ENCODE measurements around the gene ITPR1. TPM values are rescaled to one million over a fixed set of nuclear protein-coding genes. Genes with fewer than 3 reads are reported as not detected.

ITPR1 gene
- total RNA-seq, 4 donors from 2014 or later, result 56.1 to 71.2 (median 61.9) TPM

DNA sequence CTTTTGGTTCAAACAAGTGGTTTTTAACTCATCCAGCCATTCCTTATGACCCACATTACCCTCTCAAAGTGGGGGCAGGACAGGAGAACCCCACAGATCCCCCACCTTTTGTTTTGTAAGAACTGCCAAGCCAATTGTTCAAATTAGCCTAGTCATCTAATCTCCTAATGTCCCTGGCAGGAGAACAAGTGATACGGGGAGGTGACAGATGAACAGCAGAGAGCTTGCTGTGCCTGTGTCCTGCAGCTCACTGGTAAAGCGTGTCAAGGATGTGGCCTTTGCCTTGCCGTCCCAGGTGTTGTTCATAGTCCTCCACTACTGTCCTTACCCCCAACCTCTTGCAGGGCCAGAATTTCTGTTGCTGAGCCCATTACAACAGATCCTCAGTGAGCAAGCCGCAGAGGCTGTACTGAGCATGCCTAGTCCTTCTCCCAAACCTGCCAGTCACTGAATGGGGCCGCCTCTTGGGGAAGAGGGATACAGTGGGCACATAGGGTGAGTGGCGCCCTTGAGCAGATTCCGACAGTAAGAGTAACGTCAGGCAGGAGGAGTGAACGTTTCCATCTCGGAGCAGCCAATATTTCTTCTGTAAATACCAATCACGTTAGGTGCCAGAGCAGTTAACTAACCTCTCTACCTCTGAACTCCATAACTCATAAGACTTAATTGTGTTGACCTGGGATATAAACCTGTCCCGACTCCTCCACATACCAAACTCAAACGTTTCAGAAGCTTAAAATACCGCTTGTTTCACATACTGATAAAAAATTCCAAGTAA lies 87.4 kb downstream of the ITPR1 start:
- WGBS, 2 donors, result 74 to 85% methylated on average over 14 of the region's 14 CpGs
- TF ChIP-seq, protein P1, sequence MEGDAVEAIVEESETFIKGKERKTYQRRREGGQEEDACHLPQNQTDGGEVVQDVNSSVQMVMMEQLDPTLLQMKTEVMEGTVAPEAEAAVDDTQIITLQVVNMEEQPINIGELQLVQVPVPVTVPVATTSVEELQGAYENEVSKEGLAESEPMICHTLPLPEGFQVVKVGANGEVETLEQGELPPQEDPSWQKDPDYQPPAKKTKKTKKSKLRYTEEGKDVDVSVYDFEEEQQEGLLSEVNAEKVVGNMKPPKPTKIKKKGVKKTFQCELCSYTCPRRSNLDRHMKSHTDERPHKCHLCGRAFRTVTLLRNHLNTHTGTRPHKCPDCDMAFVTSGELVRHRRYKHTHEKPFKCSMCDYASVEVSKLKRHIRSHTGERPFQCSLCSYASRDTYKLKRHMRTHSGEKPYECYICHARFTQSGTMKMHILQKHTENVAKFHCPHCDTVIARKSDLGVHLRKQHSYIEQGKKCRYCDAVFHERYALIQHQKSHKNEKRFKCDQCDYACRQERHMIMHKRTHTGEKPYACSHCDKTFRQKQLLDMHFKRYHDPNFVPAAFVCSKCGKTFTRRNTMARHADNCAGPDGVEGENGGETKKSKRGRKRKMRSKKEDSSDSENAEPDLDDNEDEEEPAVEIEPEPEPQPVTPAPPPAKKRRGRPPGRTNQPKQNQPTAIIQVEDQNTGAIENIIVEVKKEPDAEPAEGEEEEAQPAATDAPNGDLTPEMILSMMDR (IDR thresholded peaks at IDR 0.05), result no peak
- no peak for TF ChIP-seq POLR2A (IDR thresholded peaks at IDR 0.05)
- TF ChIP-seq EP300 (IDR thresholded peaks at IDR 0.05), result no peak
- H3K27ac ChIP-seq, result peak overlapping the region in 1 of 4 donors; percentile 1

DNA sequence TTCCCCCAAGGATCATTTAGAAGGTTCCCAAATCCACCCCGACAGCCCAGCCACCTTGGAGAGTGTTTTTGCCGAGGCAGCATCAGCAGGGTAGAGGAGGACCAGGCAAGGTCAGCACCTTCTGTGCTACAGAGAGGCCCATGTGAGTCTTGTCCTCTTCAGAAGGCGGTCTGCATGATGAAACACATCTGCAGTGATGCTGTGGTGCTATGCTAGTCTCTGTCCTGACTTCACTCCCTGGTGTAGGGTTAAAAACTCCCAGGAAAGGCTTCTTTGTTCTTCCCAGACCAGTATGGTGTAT lies 87.9 kb downstream of the ITPR1 start:
- Histone ChIP-seq H3K27me3 (no peaks in the 10 kb centered on the region), H3K9me3 (no peaks in the 10 kb centered on the region), H3K4me3 (no peak overlapping the region), H3K4me1 (peaks cover 0 to 41% (median 8%) of the 10 kb centered on the region in 4 donors), H3K27ac (peak overlapping the region in 1 of 4 donors; percentile 1), H3K36me3 (no peaks in the 10 kb centered on the region)
- WGBS, 2 donors, result 68 to 74% methylated on average over 2 to 3 of the region's 3 CpGs
- DNase-seq (ENCODE audit: low spot score in 2 of 2), result no peak
- TF ChIP-seq POLR2A (IDR thresholded peaks at IDR 0.05) (no peak), EP300 (IDR thresholded peaks at IDR 0.05) (no peak)
- TF ChIP-seq, protein P1 (IDR thresholded peaks at IDR 0.05), result no peak

More for the DNA sequence above, 87.4 kb downstream of the ITPR1 start:
- DNase-seq (ENCODE audit: low spot score in 2 of 2), result no peak
- no peaks in the 10 kb centered on the region for H3K36me3 ChIP-seq
- H3K27me3 ChIP-seq, result no peaks in the 10 kb centered on the region
- H3K4me1 ChIP-seq, result peaks cover 0 to 41% (median 8%) of the 10 kb centered on the region in 4 donors
- H3K9me3 ChIP-seq, result no peaks in the 10 kb centered on the region
- H3K4me3 ChIP-seq, result no peak overlapping the region

DNA sequence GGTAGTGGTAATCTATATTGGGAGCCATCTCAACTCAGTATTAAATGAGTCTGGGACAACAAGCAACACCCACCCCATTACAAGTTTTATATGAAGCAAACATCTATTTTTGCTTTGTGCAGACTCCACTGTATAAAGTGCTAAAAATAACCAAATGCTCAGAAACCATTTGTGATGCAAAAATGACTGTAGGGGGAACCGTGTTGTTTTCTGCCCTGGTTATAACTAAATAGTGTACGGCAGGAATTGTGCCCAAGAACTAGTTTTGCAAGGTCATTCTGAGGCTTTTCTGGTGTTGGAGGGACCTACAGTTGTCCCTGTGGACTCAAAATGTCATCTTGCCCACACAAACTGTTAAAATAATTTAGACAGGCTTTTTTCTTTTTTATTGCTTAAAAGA lies 88.3 kb downstream of the ITPR1 start:
- H3K36me3 ChIP-seq, result no peaks in the 10 kb centered on the region
- 36% methylated on average over 2 of the region's 2 CpGs for WGBS, 2 donors
- no peaks in the 10 kb centered on the region for H3K27me3 ChIP-seq
- H3K4me1 ChIP-seq, result peaks cover 0 to 41% (median 8%) of the 10 kb centered on the region in 4 donors
- no peak overlapping the region for H3K4me3 ChIP-seq
- H3K9me3 ChIP-seq, result no peaks in the 10 kb centered on the region
- TF ChIP-seq, protein P1 (IDR thresholded peaks at IDR 0.05), result no peak
- TF ChIP-seq POLR2A (IDR thresholded peaks at IDR 0.05) (no peak), EP300 (IDR thresholded peaks at IDR 0.05) (no peak)
- DNase-seq (ENCODE audit: low spot score in 2 of 2), result no peak
- H3K27ac ChIP-seq, result peak overlapping the region in 1 of 4 donors; percentile 15

DNA sequence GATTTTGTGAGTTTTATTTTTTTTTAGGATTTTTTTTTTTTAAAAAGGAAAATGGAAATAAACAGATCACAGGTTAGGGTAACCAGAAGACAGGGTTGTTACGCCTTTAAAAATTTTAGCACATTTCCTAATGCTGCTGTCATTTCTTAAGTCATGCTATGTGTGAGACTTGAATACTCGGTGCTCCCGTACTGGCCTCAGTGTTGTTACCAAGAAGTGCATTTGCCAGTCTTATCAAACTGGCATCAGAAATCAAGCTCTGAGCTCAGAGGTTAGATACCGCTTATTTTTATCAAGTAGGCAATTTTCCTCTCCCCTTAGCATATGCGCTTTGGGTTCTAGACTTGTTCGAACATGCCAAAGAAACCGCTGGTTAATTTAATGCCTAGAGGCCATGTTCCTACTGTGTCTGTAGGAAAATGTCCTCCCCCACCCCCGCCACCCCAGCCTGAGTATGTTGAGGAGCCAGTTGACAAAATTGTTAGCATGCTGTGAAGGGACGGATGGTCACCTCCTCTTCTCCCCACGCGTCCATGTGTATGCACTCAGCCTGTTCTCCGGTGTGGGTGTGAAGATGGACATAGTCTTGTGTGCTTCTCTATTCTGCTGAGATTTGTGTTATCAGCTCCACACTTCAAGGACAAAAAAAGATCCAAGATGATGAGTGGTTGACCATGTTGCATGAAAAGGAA lies 88.9 kb downstream of the ITPR1 start:
- 75 to 86% methylated on average over 12 of the region's 12 CpGs for WGBS, 2 donors
- Histone ChIP-seq H3K27ac (peak overlapping the region in 1 of 4 donors; percentile 15), H3K4me3 (no peak overlapping the region)

More for the DNA sequence above, 88.9 kb downstream of the ITPR1 start:
- DNase-seq (ENCODE audit: low spot score in 2 of 2), result no peak
- H3K9me3 ChIP-seq, result no peaks in the 10 kb centered on the region
- peaks cover 0 to 41% (median 8%) of the 10 kb centered on the region in 4 donors for H3K4me1 ChIP-seq
- H3K36me3 ChIP-seq, result no peaks in the 10 kb centered on the region
- TF ChIP-seq EP300 (IDR thresholded peaks at IDR 0.05) (no peak), POLR2A (IDR thresholded peaks at IDR 0.05) (no peak)
- TF ChIP-seq, protein P1 (IDR thresholded peaks at IDR 0.05), result no peak
- H3K27me3 ChIP-seq, result no peaks in the 10 kb centered on the region
